LNCAP (cell line): ENCODE data around the gene GCA.

Source experiments
- CTCF ChIP-seq: fragments of 450-650 bp; IDR thresholded peaks from 2 replicates; pipeline ENCODE4 v1.5.1; 2017; ENCODE audit warnings: mild to moderate bottlenecking

The GCA gene

DNA sequence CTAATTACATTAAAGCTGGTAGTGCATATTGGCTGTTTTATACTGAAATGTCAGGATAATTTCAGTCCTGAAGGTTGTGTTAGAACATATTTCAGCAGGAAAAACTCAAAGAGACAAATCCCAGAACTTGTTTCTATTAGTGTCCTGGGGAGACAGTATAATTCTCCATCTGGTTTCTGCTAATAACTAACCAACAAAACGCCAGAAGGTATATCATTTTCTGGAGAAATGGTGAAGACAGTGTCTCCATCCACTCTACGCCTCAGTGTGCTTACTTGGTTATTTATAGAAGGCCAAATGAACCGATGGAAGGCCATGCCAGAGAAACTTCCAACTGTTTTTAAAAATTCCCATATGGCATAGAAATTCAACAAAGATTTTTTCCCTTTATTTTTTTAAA lies 41.6 kb downstream of the GCA start:
- TF ChIP-seq CTCF = no peak

GRCh38 chr2:162390801-162391200 lies 46.9 kb downstream of the GCA start:
- TF ChIP-seq CTCF = no peak

DNA sequence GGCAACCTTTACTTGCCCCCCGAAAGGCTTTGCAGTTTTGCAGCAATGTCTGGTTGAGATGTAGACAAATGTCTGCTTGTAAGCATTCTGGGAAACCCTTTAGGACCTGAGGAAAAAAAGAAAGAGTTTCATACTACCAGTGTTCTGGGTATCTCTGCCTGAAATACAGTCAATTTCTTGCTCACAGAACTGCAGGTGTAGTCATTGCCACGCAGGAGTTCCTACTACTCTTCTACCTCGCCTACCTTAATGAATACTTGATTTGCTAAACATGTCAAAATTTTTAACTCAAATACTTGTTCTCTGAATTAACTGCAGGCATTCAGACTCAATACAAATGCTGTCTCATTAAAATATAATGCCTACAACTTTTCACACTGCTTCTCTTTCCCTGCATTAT lies 56.4 kb downstream of the GCA start:
- no peak for TF ChIP-seq CTCF

GRCh38 chr2:162401871-162402270 lies 57.9 kb downstream of the GCA start:
- no peak for TF ChIP-seq CTCF

GRCh38 chr2:162403884-162404283 lies 60.0 kb downstream of the GCA start:
- TF ChIP-seq CTCF = no peak
